Measurements from ENCODE around the gene ITGA5. TPM values are rescaled to one million over a fixed set of nuclear protein-coding genes. Genes with fewer than 3 reads are reported as not detected.

Gene ITGA5
- total and polyA plus RNA-seq, 2 of the 13 experiments (the other 11 are each of a cell fraction or from before 2014, with no cell fraction given): 0.20 to 0.40 TPM

GRCh38 chr12:54360717-54361456, 58.2 kb downstream of the ITGA5 start (continued):
- TF ChIP-seq ZSCAN31 (CRISPR knock-in tag; IDR thresholded peaks at IDR 0.05; ENCODE audit: low read depth) (no peak), ZNF724P (CRISPR knock-in tag; IDR thresholded peaks at IDR 0.05; ENCODE audit: borderline replicate concordance) (no peak), SRF (IDR thresholded peaks at IDR 0.05; ENCODE audit: low read depth, low read length) (no peak)

- no peak for ATAC-seq
- BruUV-seq (replicated peaks): TSS peak; percentile 95
- TF ChIP-seq RCOR2 (CRISPR knock-in tag; IDR thresholded peaks at IDR 0.05) (peak; percentile 89), ZNF780A (CRISPR knock-in tag; IDR thresholded peaks at IDR 0.05) (no peak), ZNF670 (CRISPR knock-in tag; IDR thresholded peaks at IDR 0.05; ENCODE audit: borderline replicate concordance) (no peak), CREB1 (IDR thresholded peaks at IDR 0.05) (no peak), CREB1 (CRISPR knock-in tag; IDR thresholded peaks at IDR 0.05) (0 out of 2 replicates have a peak, but pooled peaks have one; percentile 17), RFXANK (CRISPR knock-in tag; IDR thresholded peaks at IDR 0.05) (0 out of 2 replicates have a peak, but pooled peaks have one; percentile 11), ZMYM3 (CRISPR knock-in tag; IDR thresholded peaks at IDR 0.05) (peak; percentile 97), POLR2AphosphoS5 (IDR thresholded peaks at IDR 0.05; ENCODE audit: low read depth, low read length) (no peak), ZNF326 (CRISPR knock-in tag; IDR thresholded peaks at IDR 0.05; ENCODE audit: borderline replicate concordance) (no peak), SCMH1 (CRISPR knock-in tag; IDR thresholded peaks at IDR 0.05; ENCODE audit: borderline replicate concordance) (no peak), ZNF12 (CRISPR knock-in tag; IDR thresholded peaks at IDR 0.05) (no peak), ATF7 (IDR thresholded peaks at IDR 0.05) (no peak), ATF7 (CRISPR knock-in tag; IDR thresholded peaks at IDR 0.05) (no peak), CHD4 (IDR thresholded peaks at IDR 0.05; ENCODE audit: borderline replicate concordance, low read length) (peak; percentile 85), ZNF317 (CRISPR knock-in tag; IDR thresholded peaks at IDR 0.05) (no peak), U2AF1 (optimal IDR thresholded peaks at IDR 0.05; ENCODE audit: low read depth, low read length) (no peak), ZNF547 (CRISPR knock-in tag; IDR thresholded peaks at IDR 0.05) (no peak), ATF6 (CRISPR knock-in tag; conservative IDR thresholded peaks at IDR 0.05) (no peak), ZNF883 (CRISPR knock-in tag; IDR thresholded peaks at IDR 0.05; ENCODE audit: not compliant biosample characterization) (no peak), RNF2 (conservative IDR thresholded peaks at IDR 0.05; ENCODE audit: low read depth) (no peak), ZNF33B (CRISPR knock-in tag; IDR thresholded peaks at IDR 0.05) (no peak)
Observed at GRCh38 chr12:54359762-54360351, 59.2 kb downstream of the ITGA5 start.

More at GRCh38 chr12:54359762-54360351, 59.2 kb downstream of the ITGA5 start:
- intact Hi-C loops (cut with micrococcal nuclease; ENCODE audit: unreplicated experiment): loop anchor here (1.0 to 10.0 kb wide), 6 partner anchors 23 to 355 kb away; partner anchors contain the start of genes COPZ1, HOXC8 and HOXC9
- Histone ChIP-seq H3K9me3 (ENCODE audit: low read length) (no peaks in the 10 kb centered on the region), H3K4me3 (replicated peaks in 1 of 3; ENCODE audit: insufficient read depth in 1 of 3, low read depth in 2 of 3, low read length in 3 of 3) (peak overlapping the region; percentile 45 to 70 (median 48); a peak in 5 of 6 replicates), H3K4me2 (ENCODE audit: low read depth, low read length) (peak overlapping the region; percentile 94), H3K4me1 (ENCODE audit: insufficient read depth, low read length) (peaks cover 40% of the 10 kb centered on the region), H3K36me3 (replicated peaks in 1 of 2; ENCODE audit: control insufficient read depth in 1 of 2, insufficient read depth in 2 of 2, low read length in 2 of 2) (no peaks in the 10 kb centered on the region), H2AFZ (ENCODE audit: low read length) (peak overlapping the region; percentile 99), H3K9ac (ENCODE audit: insufficient read depth, low read depth, low read length) (peak overlapping the region; percentile 64), H4K20me1 (ENCODE audit: insufficient read depth, low read length) (no peaks in the 10 kb centered on the region), H3K27ac (ENCODE audit: extremely low read length, insufficient read depth, low read length) (peak overlapping the region; percentile 52), H3K27me3 (ENCODE audit: control insufficient read depth in 1 of 2, insufficient read depth in 2 of 2, low read length in 2 of 2) (no peaks in the 10 kb centered on the region; a peak in 1 of 5 replicates), H3K79me2 (ENCODE audit: insufficient read depth, low read length) (no peaks in the 10 kb centered on the region)
- in situ Hi-C loops (cut with HindIII; ENCODE audit: extremely low pct_ligation_motif_present, low pct_unique_long_range_greater_than_20kb): loop anchor here (5.0 to 10.0 kb wide), 3 partner anchors 63 to 345 kb away; no protein-coding TSS in a partner anchor
- POLR2A ChIA-PET: interaction anchor here (0.9 to 4.4 kb wide), 19 partner anchors 8 to 171 kb away, joined by 3 to 53 read pairs (median 6); partner anchors contain the start of genes CBX5, COPZ1, HNRNPA1 and SMUG1
- no peak for FAIRE-seq
- CTCF ChIA-PET (ENCODE audit: low intra/inter-chr PET ratio, low total read pairs): interaction anchor here (1.5 to 3.5 kb wide), 6 partner anchors 9 to 146 kb away, joined by 4 to 40 read pairs (median 16); no protein-coding TSS in a partner anchor
- WGBS (ENCODE audit: low lambda C conversion rate): 6% methylated on average over 9 of the region's 9 CpGs
- no peak for DNase-seq (ENCODE audit: low spot score)
